ENCODE data around the gene KRTAP2-3.
"Not testable (repeated sequence)": the region's sequence is repeated elsewhere in the genome, so short reads cannot be mapped to it uniquely, and the experiment has no call there.

The KRTAP2-3 gene

GRCh38 chr17:41065829-41066624 lies 6.1 kb upstream of the KRTAP2-3 start, which contains the start of gene KRTAP2-4:
KRTAP2-4 (minus strand) TSS chr17:41065879; CDS start chr17:41065845, 34 bp downstream.
- DNase-seq = no peak

- not testable (repeated sequence) for DNase-seq
These were observed 5.2 kb upstream of the KRTAP2-3 start for GRCh38 chr17:41065016-41065689.

GRCh38 chr17:41064301-41064700 lies 4.4 kb upstream of the KRTAP2-3 start:
- DNase-seq = no peak

GRCh38 chr17:41063449-41063848 lies 3.5 kb upstream of the KRTAP2-3 start:
- DNase-seq = no peak

- DNase-seq = no peak
These were observed 2.0 kb upstream of the KRTAP2-3 start for GRCh38 chr17:41061964-41062363.

GRCh38 chr17:41059276-41060051 lies 450 bp downstream of the KRTAP2-3 start:
- not testable (repeated sequence) for DNase-seq

- DNase-seq = no peak
These were observed 1.2 kb downstream of the KRTAP2-3 start for GRCh38 chr17:41058741-41059140.

- DNase-seq = no peak
These were observed 2.4 kb downstream of the KRTAP2-3 start for GRCh38 chr17:41057547-41057946.

- DNase-seq = not testable (repeated sequence)
These were observed 4.8 kb downstream of the KRTAP2-3 start, which contains the start of gene KRTAP2-2 for GRCh38 chr17:41055130-41055529. KRTAP2-2 (minus strand) TSS chr17:41055230; CDS start chr17:41055211, 19 bp downstream.

- not testable (repeated sequence) for DNase-seq
These were observed 5.4 kb downstream of the KRTAP2-3 start for GRCh38 chr17:41054556-41054955.

- DNase-seq = no peak
These were observed 5.9 kb downstream of the KRTAP2-3 start for GRCh38 chr17:41054025-41054424.

GRCh38 chr17:41052566-41052965 lies 7.3 kb downstream of the KRTAP2-3 start:
- peak; percentile 38 for DNase-seq

GRCh38 chr17:41049110-41049509 lies 10.8 kb downstream of the KRTAP2-3 start:
- no peak for DNase-seq

- DNase-seq = no peak
These were observed 11.5 kb downstream of the KRTAP2-3 start for GRCh38 chr17:41048441-41048840.

GRCh38 chr17:41046735-41047465 lies 13.0 kb downstream of the KRTAP2-3 start, which contains the start of gene KRTAP2-1:
KRTAP2-1 (minus strand) TSS chr17:41047316; CDS start chr17:41047267, 49 bp downstream.
- not testable (repeated sequence) for DNase-seq

GRCh38 chr17:41042953-41043352 lies 17.0 kb downstream of the KRTAP2-3 start:
- DNase-seq = no peak

GRCh38 chr17:41040783-41041571 lies 18.9 kb downstream of the KRTAP2-3 start, which contains the start of gene KRTAP1-1:
KRTAP1-1 (minus strand) TSS chr17:41041450; CDS start chr17:41041397, 53 bp downstream.
- not testable (repeated sequence) for DNase-seq

- no peak for DNase-seq
These were observed 22.0 kb downstream of the KRTAP2-3 start for GRCh38 chr17:41037853-41038350.

- DNase-seq = not testable (repeated sequence)
These were observed 25.5 kb downstream of the KRTAP2-3 start, which contains the start of gene KRTAP1-3 for GRCh38 chr17:41034346-41034935. KRTAP1-3 (minus strand) TSS chr17:41034874; CDS start chr17:41034821, 53 bp downstream.

- no peak for DNase-seq
These were observed 30.2 kb downstream of the KRTAP2-3 start, which contains the start of gene KRTAP1-4 for GRCh38 chr17:41029633-41030245. KRTAP1-4 (minus strand) TSS chr17:41030195; CDS start chr17:41030078, 117 bp downstream.
